ENCODE data around the gene TENT4B. TPM values are rescaled to one million over a fixed set of nuclear protein-coding genes. Genes with fewer than 3 reads are reported as not detected.
"Not testable (repeated sequence)": the region's sequence is repeated elsewhere in the genome, so short reads cannot be mapped to it uniquely, and the experiment has no call there.

Gene TENT4B
- total and polyA plus RNA-seq, 8 donors, result 1.9 to 7.2 (median 5.3) TPM

DNA sequence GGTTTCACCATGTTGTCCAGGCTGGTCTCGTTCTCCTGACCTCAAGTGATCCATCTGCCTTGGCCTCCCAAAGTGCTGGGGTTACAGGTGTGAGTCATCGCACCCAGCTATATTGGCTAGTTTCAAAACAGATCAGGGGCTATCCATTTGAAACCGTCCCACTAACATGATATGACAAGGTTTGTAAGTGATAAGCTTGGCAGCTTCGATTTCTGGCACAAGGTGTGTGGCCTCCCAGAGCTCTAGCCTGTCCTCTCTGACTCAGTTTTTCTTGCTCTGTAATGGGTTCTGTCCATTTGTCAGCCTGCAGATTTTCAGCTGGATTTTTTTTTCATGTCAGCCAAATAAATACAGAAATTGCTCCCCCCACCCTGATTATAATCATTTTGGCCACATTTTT lies 31.8 kb upstream of the TENT4B start:
- DNase-seq, result no peak
- no peaks in the 10 kb centered on the region for H3K36me3 ChIP-seq
- H3K27me3 ChIP-seq, result no peaks in the 10 kb centered on the region
- TF ChIP-seq, protein P1, sequence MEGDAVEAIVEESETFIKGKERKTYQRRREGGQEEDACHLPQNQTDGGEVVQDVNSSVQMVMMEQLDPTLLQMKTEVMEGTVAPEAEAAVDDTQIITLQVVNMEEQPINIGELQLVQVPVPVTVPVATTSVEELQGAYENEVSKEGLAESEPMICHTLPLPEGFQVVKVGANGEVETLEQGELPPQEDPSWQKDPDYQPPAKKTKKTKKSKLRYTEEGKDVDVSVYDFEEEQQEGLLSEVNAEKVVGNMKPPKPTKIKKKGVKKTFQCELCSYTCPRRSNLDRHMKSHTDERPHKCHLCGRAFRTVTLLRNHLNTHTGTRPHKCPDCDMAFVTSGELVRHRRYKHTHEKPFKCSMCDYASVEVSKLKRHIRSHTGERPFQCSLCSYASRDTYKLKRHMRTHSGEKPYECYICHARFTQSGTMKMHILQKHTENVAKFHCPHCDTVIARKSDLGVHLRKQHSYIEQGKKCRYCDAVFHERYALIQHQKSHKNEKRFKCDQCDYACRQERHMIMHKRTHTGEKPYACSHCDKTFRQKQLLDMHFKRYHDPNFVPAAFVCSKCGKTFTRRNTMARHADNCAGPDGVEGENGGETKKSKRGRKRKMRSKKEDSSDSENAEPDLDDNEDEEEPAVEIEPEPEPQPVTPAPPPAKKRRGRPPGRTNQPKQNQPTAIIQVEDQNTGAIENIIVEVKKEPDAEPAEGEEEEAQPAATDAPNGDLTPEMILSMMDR (IDR thresholded peaks at IDR 0.05), result no peak
- no peaks in the 10 kb centered on the region for H3K9me3 ChIP-seq
- ATAC-seq, result no peak
- FAIRE-seq, result no peak
- no peak overlapping the region for H3K27ac ChIP-seq
- intact Hi-C loops (cut with DNase I), result no loop called here
- 64 to 67% methylated on average over 4 of the region's 4 CpGs for WGBS, 2 donors
- H3K4me3 ChIP-seq, result no peak overlapping the region
- H3K4me1 ChIP-seq, result no peaks in the 10 kb centered on the region

- Histone ChIP-seq H3K9me3 (no peaks in the 10 kb centered on the region), H3K27me3 (no peaks in the 10 kb centered on the region), H3K27ac (no peak overlapping the region), H3K36me3 (no peaks in the 10 kb centered on the region), H3K4me1 (no peaks in the 10 kb centered on the region), H3K4me3 (no peak overlapping the region)
- FAIRE-seq (no peak), ATAC-seq (no peak), DNase-seq (no peak)
- TF ChIP-seq, protein P1 (IDR thresholded peaks at IDR 0.05), result no peak
- intact Hi-C loops (cut with DNase I), result no loop called here
- 68 to 70% methylated on average over 14 of the region's 14 CpGs for WGBS, 2 donors
Observed at GRCh38 chr16:50121721-50122445, 31.2 kb upstream of the TENT4B start.

DNA sequence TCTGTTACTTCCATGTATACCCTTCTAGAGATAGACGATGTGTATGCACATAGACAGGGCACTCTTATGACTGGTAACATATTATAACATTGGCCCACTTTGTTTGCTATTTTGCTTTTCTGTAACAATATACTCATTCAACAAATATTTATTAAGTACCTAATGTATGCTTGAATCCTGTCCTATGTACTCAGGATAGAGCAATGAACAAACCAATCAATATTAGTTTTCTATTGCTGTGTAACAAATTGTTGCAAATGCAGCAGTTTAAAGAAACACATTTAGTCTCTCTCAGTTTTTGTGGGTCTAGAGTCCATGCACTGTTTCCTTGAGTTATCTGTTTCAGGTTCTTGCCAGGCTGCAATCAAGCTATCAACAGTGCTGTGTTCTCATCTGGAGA lies 29.7 kb upstream of the TENT4B start:
- TF ChIP-seq, protein P1 (IDR thresholded peaks at IDR 0.05), result no peak
- Histone ChIP-seq H3K9me3 (no peaks in the 10 kb centered on the region), H3K27me3 (no peaks in the 10 kb centered on the region), H3K27ac (no peak overlapping the region), H3K4me3 (no peak overlapping the region), H3K36me3 (no peaks in the 10 kb centered on the region), H3K4me1 (no peaks in the 10 kb centered on the region)
- ATAC-seq (no peak), DNase-seq (no peak), FAIRE-seq (no peak)
- intact Hi-C loops (cut with DNase I), result no loop called here
- 90 to 91% methylated on average over 1 of the region's 1 CpG for WGBS, 2 donors

DNA sequence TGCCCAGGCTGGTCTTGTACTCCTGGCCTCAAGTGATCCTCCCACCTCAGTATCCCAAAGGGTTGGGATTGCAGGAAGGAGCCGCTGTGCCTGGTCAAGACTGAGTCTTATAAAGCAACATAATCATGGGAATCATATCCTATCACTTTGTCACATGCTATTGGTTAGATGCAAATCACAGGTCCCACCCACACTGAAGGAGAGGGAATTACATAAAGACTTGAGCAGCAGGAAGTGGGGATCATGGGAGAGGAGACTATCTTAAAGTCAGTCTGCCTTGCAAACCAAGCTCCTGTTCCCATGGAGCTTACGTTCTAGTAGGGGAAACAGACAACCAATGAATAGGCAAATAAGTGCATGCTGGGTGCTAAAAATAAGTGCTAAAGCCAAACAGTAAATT lies 28.3 kb upstream of the TENT4B start:
- intact Hi-C loops (cut with DNase I), result no loop called here
- TF ChIP-seq, protein P1 (IDR thresholded peaks at IDR 0.05), result no peak
- H3K4me3 ChIP-seq, result no peak overlapping the region
- 89 to 91% methylated on average over 2 of the region's 2 CpGs for WGBS, 2 donors
- FAIRE-seq (no peak), DNase-seq (no peak), ATAC-seq (no peak)
- H3K36me3 ChIP-seq, result no peaks in the 10 kb centered on the region
- no peaks in the 10 kb centered on the region for H3K27me3 ChIP-seq
- no peaks in the 10 kb centered on the region for H3K9me3 ChIP-seq
- no peak overlapping the region for H3K27ac ChIP-seq
- no peaks in the 10 kb centered on the region for H3K4me1 ChIP-seq

DNA sequence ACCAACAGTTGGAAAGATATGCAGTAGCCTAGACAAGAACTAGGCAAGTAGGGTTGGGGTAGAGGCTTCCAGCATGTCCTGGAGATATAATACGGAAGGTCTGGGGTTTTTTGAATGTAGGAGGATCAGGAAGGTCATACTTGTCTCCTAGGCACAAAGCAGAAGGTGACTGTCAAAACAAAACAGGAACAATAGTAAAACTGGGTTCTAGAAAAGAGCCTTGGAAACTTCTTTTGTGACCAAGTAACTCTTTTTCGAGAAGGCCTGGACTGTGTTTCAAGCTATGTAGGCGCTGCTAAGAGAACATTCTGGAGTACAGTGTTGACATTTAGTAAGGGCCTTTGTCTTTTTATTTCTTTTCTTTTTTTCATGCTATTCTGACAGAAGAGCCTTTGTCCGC lies 26.9 kb upstream of the TENT4B start:
- DNase-seq (no peak), ATAC-seq (no peak), FAIRE-seq (no peak)
- Histone ChIP-seq H3K9me3 (no peaks in the 10 kb centered on the region), H3K27me3 (no peaks in the 10 kb centered on the region), H3K36me3 (no peaks in the 10 kb centered on the region), H3K27ac (no peak overlapping the region), H3K4me3 (no peak overlapping the region), H3K4me1 (no peaks in the 10 kb centered on the region)
- TF ChIP-seq, protein P1 (IDR thresholded peaks at IDR 0.05), result no peak
- 89 to 96% methylated on average over 4 of the region's 4 CpGs for WGBS, 2 donors
- intact Hi-C loops (cut with DNase I), result no loop called here

GRCh38 chr16:50132571-50132970 lies 20.5 kb upstream of the TENT4B start:
- 81 to 90% methylated on average over 7 of the region's 7 CpGs for WGBS, 2 donors
- H3K27ac ChIP-seq; H3K4me3 ChIP-seq; intact Hi-C loops (cut with DNase I); ATAC-seq; FAIRE-seq; H3K36me3 ChIP-seq; H3K9me3 ChIP-seq; DNase-seq; H3K4me1 ChIP-seq; H3K27me3 ChIP-seq: not testable (repeated sequence)
